Right lobe of liver (tissue), 4 donors: ENCODE data around the gene STK33.

Source experiments
- POLR2A ChIP-seq: fragments of 450-650 bp; IDR thresholded peaks from one replicate; pipeline ENCODE4 v1.6.1; 2017; ENCODE audit warnings: antibody characterized with exemption, mild to moderate bottlenecking
- TF ChIP-seq, protein P1 (sequence below), 4 donors: fragments of 200-600 bp in 3 of 4; fragments of 450-650 bp in 1 of 4; IDR thresholded peaks; one replicate each; pipeline versions ENCODE4 v1.5.1 to v1.8.0; 2016 to 2022; ENCODE audit warnings: antibody characterized with exemption in 4 of 4, mild to moderate bottlenecking in 2 of 4
- donor health status: DM: no; HTN: no; CAD: no.
- donor health status: DM: no; HTN: no; CAD: no.
- donor health status: DM: no; HTN: yes; CAD: no.

DNA sequence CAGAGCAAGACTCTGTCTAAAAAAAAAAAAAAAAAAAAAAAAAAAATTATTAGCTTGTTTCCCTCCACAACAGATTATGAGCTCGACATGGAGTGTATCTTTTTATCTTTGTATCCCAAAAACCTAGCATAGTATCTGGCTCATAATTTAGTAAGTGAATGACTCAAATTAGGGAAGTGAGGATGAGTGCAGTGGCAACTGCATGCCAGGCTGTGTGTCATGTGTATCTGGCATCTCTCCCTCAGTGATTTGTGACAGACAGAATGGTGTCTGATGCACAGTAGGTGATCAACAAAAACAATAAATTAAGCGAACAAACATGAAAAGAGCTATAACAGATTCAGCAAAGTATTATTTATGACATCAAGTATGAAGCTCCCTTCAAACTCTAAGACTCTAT is 7.2 kb downstream of the STK33 start:
- TF ChIP-seq, protein P1, sequence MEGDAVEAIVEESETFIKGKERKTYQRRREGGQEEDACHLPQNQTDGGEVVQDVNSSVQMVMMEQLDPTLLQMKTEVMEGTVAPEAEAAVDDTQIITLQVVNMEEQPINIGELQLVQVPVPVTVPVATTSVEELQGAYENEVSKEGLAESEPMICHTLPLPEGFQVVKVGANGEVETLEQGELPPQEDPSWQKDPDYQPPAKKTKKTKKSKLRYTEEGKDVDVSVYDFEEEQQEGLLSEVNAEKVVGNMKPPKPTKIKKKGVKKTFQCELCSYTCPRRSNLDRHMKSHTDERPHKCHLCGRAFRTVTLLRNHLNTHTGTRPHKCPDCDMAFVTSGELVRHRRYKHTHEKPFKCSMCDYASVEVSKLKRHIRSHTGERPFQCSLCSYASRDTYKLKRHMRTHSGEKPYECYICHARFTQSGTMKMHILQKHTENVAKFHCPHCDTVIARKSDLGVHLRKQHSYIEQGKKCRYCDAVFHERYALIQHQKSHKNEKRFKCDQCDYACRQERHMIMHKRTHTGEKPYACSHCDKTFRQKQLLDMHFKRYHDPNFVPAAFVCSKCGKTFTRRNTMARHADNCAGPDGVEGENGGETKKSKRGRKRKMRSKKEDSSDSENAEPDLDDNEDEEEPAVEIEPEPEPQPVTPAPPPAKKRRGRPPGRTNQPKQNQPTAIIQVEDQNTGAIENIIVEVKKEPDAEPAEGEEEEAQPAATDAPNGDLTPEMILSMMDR (IDR thresholded peaks at IDR 0.05): no peak
- TF ChIP-seq POLR2A: no peak
